ENCODE measurements around the gene LOXL1. TPM values are rescaled to one million over a fixed set of nuclear protein-coding genes. Genes with fewer than 3 reads are reported as not detected.
"Not testable (repeated sequence)": the region's sequence is repeated elsewhere in the genome, so short reads cannot be mapped to it uniquely, and the experiment has no call there.

LOXL1 gene
- total RNA-seq, 4 donors from 2014 or later: 1.8 to 8.3 (median 5.4) TPM

DNA sequence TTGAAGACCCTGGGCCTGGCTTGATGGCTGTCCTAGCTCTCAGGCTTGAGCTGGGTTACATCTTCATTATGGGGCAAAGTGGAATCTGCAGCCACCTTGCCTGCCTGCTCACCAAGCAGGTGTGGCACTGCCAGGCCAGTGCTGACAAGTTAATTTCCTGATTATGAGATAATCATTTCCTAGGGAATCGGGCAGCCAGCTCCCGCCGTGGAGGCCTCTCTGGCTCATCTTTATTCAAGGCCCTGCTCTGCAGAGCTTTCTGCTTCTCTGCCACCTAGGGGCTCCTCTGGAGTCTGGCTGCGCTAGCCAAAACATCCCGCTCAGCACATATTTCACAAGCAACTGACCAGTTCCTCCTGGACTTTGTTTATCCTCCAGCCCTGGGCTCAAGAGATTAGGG lies 9.9 kb downstream of the LOXL1 start:
- Histone ChIP-seq H3K36me3 (no peaks in the 10 kb centered on the region), H3K9me3 (no peaks in the 10 kb centered on the region), H3K4me3 (no peak overlapping the region), H3K27ac (no peak overlapping the region), H3K4me1 (peaks cover 0 to 19% (median 0%) of the 10 kb centered on the region in 4 donors), H3K27me3 (no peaks in the 10 kb centered on the region)
- DNase-seq: peak in 1 of 3 donors; percentile 61
- no peak for TF ChIP-seq POLR2A (IDR thresholded peaks at IDR 0.05)
- TF ChIP-seq, protein P1, sequence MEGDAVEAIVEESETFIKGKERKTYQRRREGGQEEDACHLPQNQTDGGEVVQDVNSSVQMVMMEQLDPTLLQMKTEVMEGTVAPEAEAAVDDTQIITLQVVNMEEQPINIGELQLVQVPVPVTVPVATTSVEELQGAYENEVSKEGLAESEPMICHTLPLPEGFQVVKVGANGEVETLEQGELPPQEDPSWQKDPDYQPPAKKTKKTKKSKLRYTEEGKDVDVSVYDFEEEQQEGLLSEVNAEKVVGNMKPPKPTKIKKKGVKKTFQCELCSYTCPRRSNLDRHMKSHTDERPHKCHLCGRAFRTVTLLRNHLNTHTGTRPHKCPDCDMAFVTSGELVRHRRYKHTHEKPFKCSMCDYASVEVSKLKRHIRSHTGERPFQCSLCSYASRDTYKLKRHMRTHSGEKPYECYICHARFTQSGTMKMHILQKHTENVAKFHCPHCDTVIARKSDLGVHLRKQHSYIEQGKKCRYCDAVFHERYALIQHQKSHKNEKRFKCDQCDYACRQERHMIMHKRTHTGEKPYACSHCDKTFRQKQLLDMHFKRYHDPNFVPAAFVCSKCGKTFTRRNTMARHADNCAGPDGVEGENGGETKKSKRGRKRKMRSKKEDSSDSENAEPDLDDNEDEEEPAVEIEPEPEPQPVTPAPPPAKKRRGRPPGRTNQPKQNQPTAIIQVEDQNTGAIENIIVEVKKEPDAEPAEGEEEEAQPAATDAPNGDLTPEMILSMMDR (IDR thresholded peaks at IDR 0.05): no peak

DNA sequence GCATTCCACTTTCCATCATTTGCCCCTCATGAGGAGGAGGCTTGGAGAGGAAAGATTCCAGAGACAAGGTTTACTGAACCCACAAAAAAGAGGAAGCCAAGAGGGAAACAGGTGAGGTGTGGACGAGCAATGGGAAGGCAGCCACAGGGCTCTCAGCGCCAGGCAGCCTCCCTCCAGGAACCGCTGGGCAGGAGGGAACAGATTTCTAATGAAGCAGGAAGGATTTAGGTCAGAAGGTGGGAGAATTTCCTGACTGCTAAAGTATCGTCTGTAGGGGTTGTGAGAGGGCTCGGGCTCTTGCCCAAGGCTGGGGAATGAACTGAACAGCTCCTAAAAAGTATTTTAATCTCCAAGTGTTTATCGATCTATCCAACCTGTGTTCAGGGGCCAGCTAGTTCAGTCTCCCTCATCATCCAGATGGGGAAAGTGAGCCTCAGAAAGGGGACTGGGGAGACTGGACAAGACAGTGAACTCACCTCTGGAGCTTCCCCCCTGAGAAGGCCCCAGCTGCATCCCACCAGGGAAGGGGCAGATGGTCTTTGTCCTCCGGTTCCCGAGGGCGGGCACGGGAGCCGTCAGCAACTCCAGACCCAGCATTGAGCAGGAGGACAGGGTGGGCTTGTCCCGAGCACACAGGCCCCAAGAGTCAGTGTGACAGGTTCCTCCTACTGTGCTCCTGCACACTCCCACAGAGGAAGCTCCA lies 10.5 kb downstream of the LOXL1 start:
- no peak for TF ChIP-seq POLR2A (IDR thresholded peaks at IDR 0.05)
- TF ChIP-seq, protein P1 (IDR thresholded peaks at IDR 0.05): no peak
- H3K27ac ChIP-seq: peak overlapping the region in 2 of 4 donors; percentile 5 to 9
- H3K36me3 ChIP-seq: no peaks in the 10 kb centered on the region
- no peaks in the 10 kb centered on the region for H3K9me3 ChIP-seq
- H3K27me3 ChIP-seq: no peaks in the 10 kb centered on the region
- H3K4me3 ChIP-seq: no peak overlapping the region
- peaks cover 0 to 22% (median 0%) of the 10 kb centered on the region in 4 donors for H3K4me1 ChIP-seq
- DNase-seq: peak in 1 of 3 donors; percentile 37

DNA sequence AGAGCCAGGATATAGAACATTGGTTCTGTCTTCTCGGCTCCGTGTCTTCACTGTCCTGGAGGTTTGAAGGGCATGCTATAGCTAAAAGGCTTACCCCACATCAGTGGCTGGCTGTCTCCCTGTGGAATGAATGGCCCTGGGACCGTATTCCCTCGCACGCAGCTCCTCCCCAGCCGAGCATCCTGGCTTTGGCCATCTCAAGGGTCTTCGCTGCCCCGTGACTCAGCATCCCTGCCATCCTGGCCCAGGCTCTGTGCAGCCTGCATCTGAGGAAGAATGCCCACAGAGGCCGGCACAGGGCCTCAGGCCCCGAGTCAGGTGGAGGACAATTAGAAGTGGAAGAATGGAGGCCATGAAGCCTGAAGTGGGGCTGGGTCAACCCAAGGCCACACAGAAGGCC lies 11.0 kb downstream of the LOXL1 start:
- DNase-seq: no peak
- no peak overlapping the region for H3K27ac ChIP-seq
- H3K36me3 ChIP-seq: no peaks in the 10 kb centered on the region
- H3K4me1 ChIP-seq: peaks cover 0 to 25% (median 0%) of the 10 kb centered on the region in 4 donors
- H3K4me3 ChIP-seq: no peak overlapping the region
- H3K27me3 ChIP-seq: no peaks in the 10 kb centered on the region
- no peaks in the 10 kb centered on the region for H3K9me3 ChIP-seq
- TF ChIP-seq POLR2A (IDR thresholded peaks at IDR 0.05): no peak
- TF ChIP-seq, protein P1 (IDR thresholded peaks at IDR 0.05): no peak

- DNase-seq: no peak
- no peak overlapping the region for H3K4me3 ChIP-seq
- no peaks in the 10 kb centered on the region for H3K27me3 ChIP-seq
- H3K9me3 ChIP-seq: no peaks in the 10 kb centered on the region
- no peaks in the 10 kb centered on the region for H3K36me3 ChIP-seq
- H3K4me1 ChIP-seq: peaks cover 0 to 25% (median 0%) of the 10 kb centered on the region in 4 donors
- no peak overlapping the region for H3K27ac ChIP-seq
- TF ChIP-seq, protein P1 (IDR thresholded peaks at IDR 0.05): no peak
- no peak for TF ChIP-seq POLR2A (IDR thresholded peaks at IDR 0.05)
Measured at GRCh38 chr15:73937726-73938125, 11.5 kb downstream of the LOXL1 start.

GRCh38 chr15:73938516-73938915 lies 12.3 kb downstream of the LOXL1 start:
- not testable (repeated sequence) for H3K27me3 ChIP-seq, DNase-seq, H3K4me3 ChIP-seq, H3K27ac ChIP-seq, H3K36me3 ChIP-seq, H3K9me3 ChIP-seq
- H3K4me1 ChIP-seq: peaks cover 0 to 25% (median 0%) of the 10 kb centered on the region in 4 donors

DNA sequence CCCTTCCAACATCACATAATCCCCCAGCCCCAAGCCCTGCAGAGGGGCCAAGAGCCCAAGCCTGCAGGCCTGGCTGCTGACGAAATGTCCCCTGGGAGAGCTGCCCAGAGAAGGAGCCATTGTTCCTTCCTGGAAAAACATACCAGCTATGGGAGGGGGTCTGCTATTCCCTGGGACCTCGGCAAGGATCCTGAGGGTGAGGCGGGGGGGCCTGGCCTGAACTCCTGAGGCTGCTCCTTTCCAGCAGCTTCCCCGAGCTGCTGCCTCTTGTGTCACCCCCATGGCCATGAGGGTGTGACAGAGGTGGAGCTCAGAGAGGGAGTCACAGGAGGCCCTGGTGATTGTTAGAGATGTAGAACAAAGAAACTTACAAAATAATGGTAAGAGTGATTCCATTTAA lies 12.9 kb downstream of the LOXL1 start:
- H3K4me1 ChIP-seq: peaks cover 0 to 25% (median 0%) of the 10 kb centered on the region in 4 donors
- no peak for DNase-seq
- no peak for TF ChIP-seq POLR2A (IDR thresholded peaks at IDR 0.05)
- TF ChIP-seq, protein P1 (IDR thresholded peaks at IDR 0.05): no peak
- H3K27ac ChIP-seq: no peak overlapping the region
- H3K9me3 ChIP-seq: no peaks in the 10 kb centered on the region
- H3K36me3 ChIP-seq: no peaks in the 10 kb centered on the region
- H3K27me3 ChIP-seq: no peaks in the 10 kb centered on the region
- H3K4me3 ChIP-seq: no peak overlapping the region

All from Peyer's patch (tissue), 4 donors.